GM18505 (cell line): ENCODE measurements around the gene POGZ.

Experiments used
- ATAC-seq: cut with Tn5 transposase; IDR thresholded peaks from one replicate; pipeline ENCODE4 v1.9.1; 2021; ENCODE audit not compliant: unreplicated experiment
- POLR2A ChIP-seq: IDR thresholded peaks from 4 replicates; pipeline ENCODE4 v1.6.1; 2011; ENCODE audit warnings: borderline replicate concordance; ENCODE audit not compliant: insufficient read depth, insufficient read length; ENCODE audit errors: extremely low read depth

Gene POGZ

GRCh38 chr1:151485685-151486255 is 26.5 kb upstream of the POGZ start:
- TF ChIP-seq POLR2A, result no peak
- ATAC-seq, result no peak

DNA sequence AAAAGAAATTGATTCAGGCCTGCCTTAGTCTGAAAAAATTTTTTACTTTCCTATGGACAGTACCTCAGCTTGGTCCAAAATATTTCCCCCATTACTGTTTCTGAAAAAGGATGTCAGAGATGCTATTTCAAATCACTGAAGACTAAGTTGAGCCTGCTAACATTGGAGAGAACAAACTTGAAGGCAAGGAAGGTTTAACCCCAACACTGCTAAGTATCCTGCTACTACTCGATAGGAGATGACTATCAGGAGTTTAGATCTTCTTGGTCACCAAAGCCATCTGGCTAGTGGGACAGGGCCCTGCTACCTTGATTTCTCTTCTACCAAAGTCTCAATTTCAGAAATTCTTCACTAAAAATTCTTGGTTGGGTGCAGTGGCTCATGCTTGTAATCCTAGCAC is 22.7 kb upstream of the POGZ start:
- ATAC-seq, result no peak
- no peak for TF ChIP-seq POLR2A

GRCh38 chr1:151479462-151479861 is 20.2 kb upstream of the POGZ start:
- TF ChIP-seq POLR2A, result no peak
- ATAC-seq, result no peak

GRCh38 chr1:151478923-151479322 is 19.6 kb upstream of the POGZ start:
- no peak for TF ChIP-seq POLR2A
- no peak for ATAC-seq

GRCh38 chr1:151478140-151478812 is 19.0 kb upstream of the POGZ start:
- TF ChIP-seq POLR2A, result no peak
- no peak for ATAC-seq

- no peak for TF ChIP-seq POLR2A
- no peak for ATAC-seq
Observed at GRCh38 chr1:151477066-151477465, 17.8 kb upstream of the POGZ start.

GRCh38 chr1:151476083-151476482 is 16.8 kb upstream of the POGZ start:
- no peak for TF ChIP-seq POLR2A
- ATAC-seq, result no peak

GRCh38 chr1:151475175-151475574 is 15.9 kb upstream of the POGZ start:
- TF ChIP-seq POLR2A, result no peak
- ATAC-seq, result peak; percentile 72

DNA sequence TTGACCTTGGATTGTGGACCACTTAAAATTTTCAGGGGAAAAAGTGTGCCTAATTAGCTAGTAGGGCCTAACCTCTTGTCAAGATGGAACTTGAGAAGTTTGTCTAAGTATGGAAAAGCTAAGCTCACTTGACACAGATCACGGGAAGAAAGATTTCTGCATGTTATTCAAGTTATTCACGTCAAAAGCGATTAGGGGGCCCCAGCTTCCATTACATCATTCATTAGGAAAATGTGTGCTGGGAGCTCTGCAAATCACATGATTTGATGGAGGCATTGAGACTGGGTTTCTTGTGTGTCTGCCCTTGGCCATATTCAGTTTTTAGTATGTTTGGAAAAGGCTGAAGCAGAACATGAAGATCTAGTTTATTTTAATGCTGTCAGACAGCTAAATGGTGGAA is 15.5 kb upstream of the POGZ start:
- no peak for TF ChIP-seq POLR2A
- peak; percentile 12 for ATAC-seq

DNA sequence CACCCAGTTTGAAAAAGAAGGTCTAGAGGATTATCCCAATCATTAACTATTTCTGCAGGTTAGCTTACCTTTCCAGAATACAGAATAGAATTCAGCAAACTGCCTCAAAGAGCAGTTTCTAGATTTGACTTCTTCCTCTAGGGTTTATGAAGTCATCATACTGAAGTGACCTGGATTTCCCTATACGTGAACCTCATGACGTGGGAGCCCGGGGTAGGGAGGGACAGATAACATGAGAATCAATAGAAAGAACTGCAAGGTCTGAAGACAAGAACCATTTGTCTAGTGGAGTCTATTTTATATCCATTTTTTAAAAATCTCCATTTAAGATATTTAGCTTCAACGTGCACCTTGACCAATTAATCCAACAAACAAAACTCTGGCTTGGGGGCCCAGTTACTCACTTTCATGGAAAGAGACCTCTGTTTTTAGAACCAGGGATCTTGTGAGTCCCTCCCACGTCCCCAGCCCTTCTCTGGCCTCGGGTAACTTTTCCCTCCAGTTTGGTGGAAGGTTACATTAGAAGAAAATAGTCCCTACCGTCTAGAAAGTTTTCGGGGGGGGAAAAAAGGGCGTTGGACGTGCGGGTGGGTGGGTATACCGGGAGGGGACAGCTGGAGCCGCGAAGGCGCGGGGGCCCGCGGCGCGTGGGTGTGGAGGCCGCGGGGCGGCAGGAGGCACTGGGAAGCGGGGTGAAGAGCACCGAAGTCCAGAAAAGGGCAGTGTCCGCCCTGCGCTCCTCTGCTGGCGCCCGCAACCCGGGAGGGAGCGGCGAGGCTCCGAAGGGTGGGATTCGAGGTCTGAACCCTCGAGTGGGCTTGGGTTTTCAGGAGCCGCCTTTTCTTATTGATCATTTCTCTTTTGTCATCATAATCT is 13.8 kb upstream of the POGZ start:
- ATAC-seq, result no peak
- TF ChIP-seq POLR2A, result no peak

- TF ChIP-seq POLR2A, result no peak
- no peak for ATAC-seq
Observed at GRCh38 chr1:151465026-151465425, 5.7 kb upstream of the POGZ start.

DNA sequence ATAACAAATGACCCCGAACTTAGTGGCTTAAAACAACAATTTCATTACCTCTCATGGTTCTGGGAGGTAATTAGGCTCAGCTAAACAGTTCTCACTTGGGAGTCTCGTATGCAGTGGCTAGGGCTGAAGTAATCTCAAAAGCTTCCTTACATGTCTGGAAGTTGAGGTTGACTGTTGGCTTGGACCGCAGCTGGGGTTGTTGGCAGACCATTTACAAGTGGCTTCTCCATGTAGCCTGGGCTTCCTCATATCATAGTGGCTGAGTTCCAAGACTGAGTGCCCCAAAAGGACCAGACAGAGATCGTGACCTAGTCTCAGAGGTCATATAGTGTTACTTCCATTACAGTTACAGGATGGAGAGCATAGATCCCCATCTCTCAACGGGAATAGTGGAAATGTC is 2.4 kb upstream of the POGZ start:
- no peak for TF ChIP-seq POLR2A
- no peak for ATAC-seq

DNA sequence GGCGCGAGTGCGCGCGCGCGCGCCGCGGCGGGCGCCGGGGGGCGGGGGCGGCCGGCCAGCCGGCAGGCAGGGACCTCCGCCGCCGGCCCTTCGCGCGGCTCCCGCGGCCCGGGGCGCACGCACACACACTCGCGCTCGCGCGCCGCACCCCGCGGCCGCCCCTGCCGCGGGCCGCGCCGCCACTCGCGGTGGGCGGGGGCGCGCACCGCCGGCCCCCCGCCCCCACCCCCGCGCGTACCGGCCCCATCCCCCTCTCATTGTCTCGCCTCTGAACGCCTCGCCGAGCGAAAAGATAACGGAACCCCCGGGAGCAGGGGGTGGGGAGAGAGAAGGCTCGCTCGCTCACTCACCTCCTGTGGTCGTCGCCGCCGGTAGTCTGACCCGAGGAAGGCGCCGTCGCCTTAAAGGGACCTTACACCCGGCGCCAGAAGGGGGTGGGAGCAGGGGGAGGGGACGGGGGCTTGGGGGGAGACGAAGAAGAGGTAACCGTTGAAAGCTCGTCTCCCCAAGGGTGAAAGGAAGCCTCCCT is 428 bp downstream of the POGZ start:
- no peak for ATAC-seq
- TF ChIP-seq POLR2A, result peak; percentile 45
